Body of pancreas (tissue), 4 donors: ENCODE measurements around the gene KRTAP9-7.

Experiments used
- CTCF ChIP-seq, 7 experiments: fragments of 450-650 bp in 4 of 7; fragments of 200-600 bp in 3 of 7; sonication (generic) in 3 of 7; IDR thresholded peaks; one replicate each; pipeline ENCODE4 v1.5.1; 2016 to 2019; ENCODE audit warnings: antibody characterized with exemption in 7 of 7
- POLR2A ChIP-seq, 3 donors: fragments of 450-650 bp; IDR thresholded peaks; one replicate each; pipeline ENCODE4 v1.6.1; 2016; ENCODE audit warnings: antibody characterized with exemption in 3 of 3, mild to moderate bottlenecking in 2 of 3

GRCh38 chr17:41298458-41299135, 23.1 kb downstream of the KRTAP9-7 start:
- TF ChIP-seq CTCF (IDR thresholded peaks at IDR 0.05) (no peak), POLR2A (IDR thresholded peaks at IDR 0.05) (no peak)
